NCI-H345 (cell line): ENCODE data around the gene CMIP.
"Not testable (repeated sequence)": the region's sequence is repeated elsewhere in the genome, so short reads cannot be mapped to it uniquely, and the experiment has no call there.

Source experiments
- DNase-seq: peaks from one replicate; lab custom pipeline; 2025; lab: John Stamatoyannopoulos, UW

The CMIP gene

GRCh38 chr16:81421536-81421935 is 23.1 kb upstream of the CMIP start:
- DNase-seq, result no peak

DNA sequence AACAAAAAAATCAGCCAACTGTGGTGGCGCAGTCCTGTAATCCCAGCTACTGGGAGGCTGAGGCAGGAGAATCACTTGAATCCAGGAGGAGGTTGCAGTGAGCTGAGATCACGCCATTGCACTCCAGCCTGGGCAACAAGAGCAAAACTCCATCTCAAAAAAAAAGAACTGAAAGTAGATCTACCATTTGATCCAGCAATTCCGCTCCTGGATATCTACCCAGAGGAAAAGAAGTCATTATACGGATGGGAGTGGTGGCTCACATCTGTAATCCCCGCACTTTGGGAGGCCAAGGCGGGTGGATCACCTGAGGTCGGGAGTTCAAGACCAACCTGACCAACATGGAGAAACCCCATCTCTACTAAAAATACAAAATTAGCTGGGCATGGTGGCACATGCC is 22.5 kb upstream of the CMIP start:
- DNase-seq, result not testable (repeated sequence)

DNA sequence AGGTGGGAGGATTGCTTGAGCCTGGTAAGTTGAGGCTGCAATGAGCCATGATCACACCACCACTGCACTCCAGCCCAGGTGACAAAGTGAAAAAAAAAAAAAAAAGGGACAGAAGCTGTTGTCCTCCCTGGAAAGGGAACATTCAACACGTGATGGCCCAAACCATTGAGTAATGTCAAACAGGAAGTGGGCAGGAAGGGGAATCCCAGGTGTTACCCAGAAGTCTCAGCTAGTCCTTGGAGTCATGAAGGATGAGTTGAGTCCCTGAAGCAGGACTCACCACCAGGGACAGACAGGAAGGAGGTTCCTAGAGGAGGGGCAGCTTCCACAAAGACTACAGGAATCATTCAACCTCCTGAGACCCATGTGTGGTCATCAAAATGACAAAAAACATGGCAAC is 19.8 kb upstream of the CMIP start:
- no peak for DNase-seq

DNA sequence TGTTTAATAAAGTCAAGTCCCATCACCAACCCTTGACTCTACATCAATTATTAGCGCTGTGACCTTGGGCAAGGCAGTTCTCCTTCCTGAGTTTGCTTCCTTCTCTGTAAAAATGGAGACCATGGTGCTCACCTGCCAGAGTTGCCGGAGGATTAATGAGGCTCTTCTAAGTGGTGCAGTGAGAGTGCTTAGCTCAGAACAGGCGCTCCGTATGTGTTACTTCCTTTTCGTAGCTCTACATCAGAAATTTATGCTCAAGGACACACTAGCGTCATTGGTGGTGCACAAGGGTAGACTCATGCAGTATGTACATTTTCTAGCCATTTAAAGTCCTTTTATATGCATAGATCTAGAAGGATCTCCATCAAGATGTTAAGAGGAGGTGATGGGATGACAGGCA is 17.4 kb upstream of the CMIP start:
- peak; percentile 5 for DNase-seq

- DNase-seq, result no peak
Measured at GRCh38 chr16:81429045-81429521, 15.5 kb upstream of the CMIP start.

DNA sequence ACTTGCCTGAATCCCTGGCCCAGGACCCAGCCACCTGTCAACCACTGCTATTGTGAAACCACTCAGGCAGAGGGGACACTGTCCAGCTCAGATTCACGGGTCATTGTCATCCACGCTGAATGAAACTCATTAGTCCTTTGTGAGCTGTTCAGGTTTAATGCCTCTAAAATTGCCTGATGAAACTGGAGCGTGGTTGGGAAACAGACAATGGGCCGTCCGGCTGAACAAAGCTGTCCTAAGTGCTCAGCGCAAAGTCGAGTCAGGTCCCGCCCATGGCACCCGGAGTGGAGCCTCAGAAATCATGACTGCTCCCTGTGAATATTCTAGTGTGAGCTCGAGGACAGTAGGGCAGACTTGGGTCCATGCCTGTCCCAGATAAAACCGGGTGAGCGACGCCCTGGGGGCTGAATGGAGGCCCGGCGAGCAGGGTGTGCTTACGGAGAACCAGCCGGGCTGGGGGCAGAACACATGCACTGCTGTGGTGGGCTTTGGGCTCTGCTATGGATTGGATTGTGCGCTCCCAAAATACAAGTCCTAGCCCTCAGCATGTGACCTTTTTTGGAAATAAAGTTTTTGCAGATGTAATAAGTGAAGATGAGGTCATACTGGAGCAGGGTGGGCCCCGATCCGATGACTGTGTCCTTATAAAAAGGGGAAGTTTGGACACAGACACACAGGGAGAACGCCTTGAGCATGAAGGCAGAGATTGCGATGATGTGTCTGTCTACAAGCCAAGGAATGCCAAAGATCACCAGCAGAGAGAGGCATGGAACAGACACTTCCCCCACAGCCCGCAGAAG is 12.9 kb upstream of the CMIP start:
- DNase-seq, result peak; percentile 12

- peak; percentile 16 for DNase-seq
Measured at GRCh38 chr16:81432937-81433557, 11.6 kb upstream of the CMIP start.

GRCh38 chr16:81435103-81435502 is 9.5 kb upstream of the CMIP start:
- no peak for DNase-seq

DNA sequence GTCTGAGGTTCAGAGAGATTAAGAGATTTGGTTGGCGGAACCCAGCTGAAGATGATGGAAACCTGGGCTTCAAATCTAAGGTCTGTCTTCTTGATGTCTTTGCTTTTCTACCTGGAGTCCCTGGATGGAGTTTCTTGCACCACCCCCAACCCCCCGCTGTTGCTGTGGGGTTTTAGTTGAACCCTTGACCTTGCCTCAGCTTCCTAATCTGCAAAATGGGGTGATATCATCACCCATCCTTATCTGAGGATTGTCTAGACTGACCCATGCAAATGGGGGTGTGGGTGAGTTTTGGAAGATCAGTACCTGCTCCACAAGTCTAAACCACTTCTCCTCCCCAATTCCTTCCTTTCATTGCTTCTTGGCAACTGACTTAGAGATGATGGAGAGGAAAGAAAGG is 9.0 kb upstream of the CMIP start:
- DNase-seq, result no peak

- no peak for DNase-seq
Measured at GRCh38 chr16:81436386-81436785, 8.2 kb upstream of the CMIP start.

DNA sequence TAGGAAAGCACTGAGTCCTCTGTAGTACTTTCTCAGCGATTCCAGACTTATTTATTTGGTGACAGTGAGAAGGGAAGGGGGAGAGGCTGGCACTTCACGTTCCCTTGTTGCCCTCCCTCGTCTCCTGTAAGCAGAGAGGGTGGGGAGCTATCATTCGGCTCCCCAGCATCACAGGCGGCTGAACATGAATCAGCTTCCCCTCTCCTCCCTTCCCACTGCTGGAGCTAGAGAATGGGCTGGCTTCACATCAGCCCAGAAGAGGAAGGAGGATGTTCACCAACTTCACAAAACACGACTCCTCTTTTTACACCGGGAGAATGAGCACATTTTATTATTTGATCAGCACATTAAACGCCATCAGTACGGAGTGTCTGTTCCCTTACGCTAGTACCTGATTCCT is 6.7 kb upstream of the CMIP start:
- DNase-seq, result no peak

DNA sequence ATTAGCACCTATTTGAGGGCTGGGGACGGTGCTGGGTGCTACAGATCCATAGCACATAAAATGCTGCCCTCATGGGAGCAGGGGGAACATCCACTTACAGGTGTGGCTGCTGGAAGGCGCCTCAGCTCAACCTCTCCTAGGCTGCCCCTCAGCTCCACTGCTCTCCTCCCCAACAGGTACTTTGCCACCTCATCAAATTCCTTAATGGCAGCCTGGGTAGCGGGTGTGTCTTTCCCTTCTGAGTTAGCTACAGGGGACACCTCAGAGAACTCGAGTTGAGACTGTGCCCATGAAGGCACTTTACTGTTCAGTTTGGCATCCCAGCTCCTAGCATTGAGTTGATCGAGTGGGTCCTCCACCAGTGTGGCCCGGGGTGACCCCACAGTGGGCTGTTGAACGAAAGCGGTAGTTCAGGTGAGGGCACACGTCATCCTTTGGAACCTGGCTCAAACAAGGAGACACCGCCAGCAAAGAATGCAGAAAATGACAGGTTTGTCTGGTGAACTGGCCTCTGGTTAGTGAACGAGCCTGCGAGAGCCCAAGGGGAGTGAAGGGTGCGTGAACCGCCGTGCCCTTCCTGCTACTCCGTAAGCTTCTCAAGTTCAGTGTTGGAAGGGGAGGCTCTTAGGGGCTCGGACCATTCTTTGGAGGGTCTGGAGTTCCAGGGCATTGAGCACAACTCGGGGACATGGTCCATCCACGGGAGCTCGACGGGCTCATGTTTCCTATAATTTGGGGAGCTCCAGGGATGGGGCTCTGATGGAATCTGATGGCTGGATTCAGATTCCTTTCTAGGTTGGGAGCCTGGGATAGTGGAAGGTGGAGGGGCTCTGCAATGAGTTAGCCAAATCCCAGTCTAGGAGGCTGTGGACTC is 3.5 kb upstream of the CMIP start:
- no peak for DNase-seq

DNA sequence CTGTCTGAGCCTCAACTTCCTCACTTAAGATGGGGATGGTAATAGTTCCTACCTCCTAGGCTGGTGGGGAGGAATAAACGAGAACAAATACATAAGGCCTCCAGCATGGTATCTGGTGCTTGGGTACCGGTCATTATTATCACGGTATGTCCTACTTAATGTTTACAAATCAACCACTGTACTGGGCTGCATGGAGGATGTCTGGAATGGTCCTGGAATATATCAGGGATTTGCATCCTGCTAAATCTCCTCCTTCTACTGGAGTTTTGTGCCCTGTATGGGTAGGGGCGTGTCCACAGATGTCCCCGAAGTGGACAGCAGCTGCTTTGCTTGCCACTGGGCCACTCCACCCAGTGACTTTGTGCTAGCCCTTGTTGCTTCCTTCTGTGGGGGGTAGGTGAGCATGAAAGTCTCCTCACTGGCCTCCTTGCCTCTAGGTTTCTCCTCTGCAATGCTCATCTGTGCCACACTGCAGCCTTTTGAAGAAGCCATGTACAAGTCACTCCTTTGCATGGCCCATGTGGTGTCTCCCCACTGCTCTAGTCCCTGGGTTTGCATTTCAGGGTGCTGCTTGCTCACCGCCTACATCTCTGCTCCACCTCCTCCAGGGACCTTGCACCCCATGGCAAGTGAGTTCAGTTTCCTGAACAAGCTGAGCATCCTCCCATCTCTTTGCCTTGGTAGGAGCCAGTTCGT is 2.2 kb upstream of the CMIP start:
- no peak for DNase-seq

DNA sequence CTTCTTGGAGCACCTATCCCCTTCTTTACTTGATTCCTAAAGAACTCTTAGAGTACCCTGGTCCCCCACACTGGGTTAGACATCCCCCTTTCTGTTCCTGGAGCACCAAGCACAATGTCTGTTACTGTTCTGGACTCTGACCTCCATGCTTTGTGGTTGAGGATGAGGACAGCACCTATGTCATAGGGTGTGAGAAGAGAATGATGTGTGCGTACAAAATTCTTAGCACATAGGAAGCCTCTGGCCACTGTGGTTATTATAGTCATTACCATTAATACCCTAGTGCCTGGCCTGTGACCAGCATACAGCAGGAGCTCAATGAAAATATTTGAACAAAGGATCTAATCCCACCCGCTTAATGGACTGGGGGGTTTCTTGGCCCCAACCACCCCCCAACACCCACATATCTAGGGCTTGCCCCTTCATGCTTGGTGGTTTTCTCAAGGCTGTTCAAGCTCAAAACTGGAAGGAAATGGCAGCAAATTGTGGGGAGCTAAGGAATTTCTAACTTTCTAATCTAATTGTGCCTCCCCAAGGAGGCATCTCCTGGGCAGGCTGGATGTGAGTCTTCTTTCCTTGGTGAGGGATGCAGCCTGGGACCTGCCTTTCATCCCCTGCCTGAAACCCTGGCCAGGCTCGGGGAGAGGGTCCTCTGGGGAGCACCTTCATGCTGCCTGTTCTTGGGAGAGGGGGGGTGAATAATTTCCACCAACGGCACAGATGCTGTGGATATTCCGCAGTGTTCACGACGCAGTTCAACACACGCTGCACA is 1.5 kb upstream of the CMIP start:
- DNase-seq, result no peak

DNA sequence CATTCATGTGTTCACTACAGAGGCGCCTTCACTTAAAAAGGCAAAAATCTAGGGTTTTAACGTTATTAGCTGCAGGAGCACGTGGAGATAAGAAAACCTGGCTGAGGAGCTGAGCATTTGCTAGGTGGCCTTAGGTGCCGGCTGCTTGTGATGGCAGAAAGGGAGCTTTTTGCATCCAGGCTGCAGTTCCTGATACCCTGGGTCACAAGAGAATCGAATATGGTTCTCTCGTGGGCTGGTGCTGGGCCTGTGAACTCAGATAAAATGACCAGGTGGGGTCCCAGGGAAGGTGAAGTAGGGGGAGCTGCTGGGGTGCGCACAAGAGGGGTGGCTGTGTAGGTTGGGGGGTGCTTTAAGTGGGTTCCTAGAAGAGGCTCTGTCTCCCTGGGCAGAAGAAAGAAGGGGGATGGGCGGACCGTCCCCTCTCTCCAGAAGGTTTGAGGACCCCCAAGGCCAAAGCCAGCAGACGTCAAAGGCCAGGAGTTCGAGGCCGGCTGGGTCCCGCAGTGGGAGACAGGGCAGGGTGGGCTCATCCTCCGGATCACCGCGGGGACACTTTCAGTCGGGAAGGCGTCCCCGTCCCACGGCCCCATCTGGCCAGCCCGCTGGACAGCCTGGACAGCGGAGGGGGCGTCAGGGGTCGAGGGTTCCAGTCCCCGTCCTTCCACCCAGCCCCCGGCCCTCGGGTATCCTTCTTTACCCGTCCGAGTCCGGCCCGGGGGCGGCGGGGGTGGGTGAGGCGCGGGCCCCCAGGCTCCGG is 740 bp upstream of the CMIP start:
- DNase-seq, result no peak

DNA sequence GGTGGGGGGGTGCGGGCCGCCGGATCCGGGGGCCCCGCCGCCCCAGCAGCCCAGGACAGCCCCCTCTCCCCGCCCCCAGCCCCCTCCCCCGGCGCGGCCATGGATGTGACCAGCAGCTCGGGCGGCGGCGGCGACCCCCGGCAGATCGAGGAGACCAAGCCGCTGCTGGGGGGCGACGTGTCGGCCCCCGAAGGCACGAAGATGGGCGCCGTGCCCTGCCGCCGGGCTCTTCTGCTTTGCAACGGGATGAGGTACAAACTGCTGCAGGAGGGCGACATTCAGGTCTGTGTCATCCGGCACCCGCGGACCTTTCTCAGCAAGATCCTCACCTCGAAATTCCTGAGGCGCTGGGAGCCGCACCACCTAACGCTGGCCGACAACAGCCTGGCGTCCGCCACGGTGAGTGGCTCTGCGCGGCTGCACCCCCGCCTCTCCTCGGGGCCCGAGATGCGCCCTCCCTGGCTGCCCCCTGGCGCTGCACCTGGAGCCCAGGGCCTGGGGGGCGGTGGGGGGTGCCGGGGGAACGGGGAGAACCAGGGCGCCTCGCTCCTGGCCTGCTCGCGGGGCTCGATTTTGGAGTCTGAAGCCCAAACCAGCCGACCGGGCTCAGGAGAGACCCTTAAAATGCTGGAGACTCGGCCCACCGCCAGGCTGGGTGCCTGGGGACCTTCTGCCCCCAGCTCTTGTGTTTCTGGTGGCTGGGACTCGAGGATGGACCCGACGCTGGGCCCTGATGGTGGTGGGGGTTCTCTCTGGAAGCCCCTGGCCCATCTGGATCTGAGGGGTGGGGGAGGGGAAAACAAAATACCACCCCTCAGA is 744 bp downstream of the CMIP start:
- DNase-seq, result peak; percentile 15

GRCh38 chr16:81445966-81446906 is 1.6 kb downstream of the CMIP start:
- DNase-seq, result peak; percentile 26

- DNase-seq, result no peak
Measured at GRCh38 chr16:81446907-81447268, 2.3 kb downstream of the CMIP start.
